ENCODE data around the gene RAPGEF4.

DNA sequence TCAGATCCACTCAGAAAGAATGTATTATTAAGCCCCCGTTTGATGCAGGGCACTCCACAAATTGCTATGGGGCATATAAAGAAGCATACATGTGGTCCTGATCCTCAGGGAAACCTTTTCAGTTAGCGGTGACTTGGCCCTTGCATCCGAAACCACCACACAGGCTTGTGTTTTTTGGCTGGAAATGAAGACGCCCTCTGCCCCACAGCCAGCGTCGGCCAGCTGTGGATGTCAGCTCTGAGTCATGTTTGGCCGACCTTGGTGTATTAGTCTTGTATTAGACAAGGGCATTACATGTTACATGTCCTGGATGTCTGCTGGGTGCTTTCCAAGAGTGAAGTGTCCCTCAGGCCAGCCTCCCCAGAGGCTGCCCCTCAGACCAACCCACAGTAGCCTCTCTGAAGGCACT, 232.4 kb downstream of the RAPGEF4 start:
- TF ChIP-seq CTCF (tag by site-specific recombination; IDR thresholded peaks at IDR 0.05): no peak
- no peak for TF ChIP-seq ZNF121 (tag by site-specific recombination; IDR thresholded peaks at IDR 0.05)
- no peak for TF ChIP-seq PRDM10 (tag by site-specific recombination; IDR thresholded peaks at IDR 0.05)
- no peak for TF ChIP-seq ZNF416 (tag by site-specific recombination; IDR thresholded peaks at IDR 0.05)
- no peak for TF ChIP-seq ZSCAN5A (tag by site-specific recombination; IDR thresholded peaks at IDR 0.05)
- no peak for TF ChIP-seq PBX3 (CRISPR knock-in tag; IDR thresholded peaks at IDR 0.05)
- TF ChIP-seq ZNF174 (tag by site-specific recombination; IDR thresholded peaks at IDR 0.05): no peak
- no peak for TF ChIP-seq MYNN (tag by site-specific recombination; IDR thresholded peaks at IDR 0.05; ENCODE audit: borderline replicate concordance)
- TF ChIP-seq, protein P1, sequence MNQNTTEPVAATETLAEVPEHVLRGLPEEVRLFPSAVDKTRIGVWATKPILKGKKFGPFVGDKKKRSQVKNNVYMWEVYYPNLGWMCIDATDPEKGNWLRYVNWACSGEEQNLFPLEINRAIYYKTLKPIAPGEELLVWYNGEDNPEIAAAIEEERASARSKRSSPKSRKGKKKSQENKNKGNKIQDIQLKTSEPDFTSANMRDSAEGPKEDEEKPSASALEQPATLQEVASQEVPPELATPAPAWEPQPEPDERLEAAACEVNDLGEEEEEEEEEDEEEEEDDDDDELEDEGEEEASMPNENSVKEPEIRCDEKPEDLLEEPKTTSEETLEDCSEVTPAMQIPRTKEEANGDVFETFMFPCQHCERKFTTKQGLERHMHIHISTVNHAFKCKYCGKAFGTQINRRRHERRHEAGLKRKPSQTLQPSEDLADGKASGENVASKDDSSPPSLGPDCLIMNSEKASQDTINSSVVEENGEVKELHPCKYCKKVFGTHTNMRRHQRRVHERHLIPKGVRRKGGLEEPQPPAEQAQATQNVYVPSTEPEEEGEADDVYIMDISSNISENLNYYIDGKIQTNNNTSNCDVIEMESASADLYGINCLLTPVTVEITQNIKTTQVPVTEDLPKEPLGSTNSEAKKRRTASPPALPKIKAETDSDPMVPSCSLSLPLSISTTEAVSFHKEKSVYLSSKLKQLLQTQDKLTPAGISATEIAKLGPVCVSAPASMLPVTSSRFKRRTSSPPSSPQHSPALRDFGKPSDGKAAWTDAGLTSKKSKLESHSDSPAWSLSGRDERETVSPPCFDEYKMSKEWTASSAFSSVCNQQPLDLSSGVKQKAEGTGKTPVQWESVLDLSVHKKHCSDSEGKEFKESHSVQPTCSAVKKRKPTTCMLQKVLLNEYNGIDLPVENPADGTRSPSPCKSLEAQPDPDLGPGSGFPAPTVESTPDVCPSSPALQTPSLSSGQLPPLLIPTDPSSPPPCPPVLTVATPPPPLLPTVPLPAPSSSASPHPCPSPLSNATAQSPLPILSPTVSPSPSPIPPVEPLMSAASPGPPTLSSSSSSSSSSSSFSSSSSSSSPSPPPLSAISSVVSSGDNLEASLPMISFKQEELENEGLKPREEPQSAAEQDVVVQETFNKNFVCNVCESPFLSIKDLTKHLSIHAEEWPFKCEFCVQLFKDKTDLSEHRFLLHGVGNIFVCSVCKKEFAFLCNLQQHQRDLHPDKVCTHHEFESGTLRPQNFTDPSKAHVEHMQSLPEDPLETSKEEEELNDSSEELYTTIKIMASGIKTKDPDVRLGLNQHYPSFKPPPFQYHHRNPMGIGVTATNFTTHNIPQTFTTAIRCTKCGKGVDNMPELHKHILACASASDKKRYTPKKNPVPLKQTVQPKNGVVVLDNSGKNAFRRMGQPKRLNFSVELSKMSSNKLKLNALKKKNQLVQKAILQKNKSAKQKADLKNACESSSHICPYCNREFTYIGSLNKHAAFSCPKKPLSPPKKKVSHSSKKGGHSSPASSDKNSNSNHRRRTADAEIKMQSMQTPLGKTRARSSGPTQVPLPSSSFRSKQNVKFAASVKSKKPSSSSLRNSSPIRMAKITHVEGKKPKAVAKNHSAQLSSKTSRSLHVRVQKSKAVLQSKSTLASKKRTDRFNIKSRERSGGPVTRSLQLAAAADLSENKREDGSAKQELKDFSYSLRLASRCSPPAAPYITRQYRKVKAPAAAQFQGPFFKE (tag by site-specific recombination; IDR thresholded peaks at IDR 0.05; ENCODE audit: borderline replicate concordance): no peak
- TF ChIP-seq ZNF529 (tag by site-specific recombination; IDR thresholded peaks at IDR 0.05; ENCODE audit: insufficient replicate concordance): no peak
- TF ChIP-seq ZNF274 (IDR thresholded peaks at IDR 0.05; ENCODE audit: low read length): no peak
- no peak for TF ChIP-seq ZNF274 (tag by site-specific recombination; IDR thresholded peaks at IDR 0.05; ENCODE audit: borderline replicate concordance)
- TF ChIP-seq ZNF580 (tag by site-specific recombination; IDR thresholded peaks at IDR 0.05): no peak
